ENCODE measurements around the gene ARFGEF2. TPM values are rescaled to one million over a fixed set of nuclear protein-coding genes. Genes with fewer than 3 reads are reported as not detected.

Gene ARFGEF2
- total RNA-seq, 1 donor, result 52.7 TPM

GRCh38 chr20:48926267-48926666 lies 4.8 kb downstream of the ARFGEF2 start:
- no peak overlapping the region for H3K4me3 ChIP-seq (ENCODE audit: low read depth, low read length)
- no peak for TF ChIP-seq CTCF (IDR thresholded peaks at IDR 0.05; ENCODE audit: insufficient read depth, low read length)
- DNase-seq (ENCODE audit: low read depth), result no peak

GRCh38 chr20:48926821-48927220 lies 5.3 kb downstream of the ARFGEF2 start:
- DNase-seq (ENCODE audit: low read depth), result no peak
- TF ChIP-seq CTCF (IDR thresholded peaks at IDR 0.05; ENCODE audit: insufficient read depth, low read length), result no peak
- H3K4me3 ChIP-seq (ENCODE audit: low read depth, low read length), result no peak overlapping the region

- DNase-seq (ENCODE audit: low read depth), result peak; percentile 90
- no peak overlapping the region for H3K4me3 ChIP-seq (ENCODE audit: low read depth, low read length)
Observed at GRCh38 chr20:48928832-48929725, 7.6 kb downstream of the ARFGEF2 start.

GRCh38 chr20:48930035-48930434 lies 8.5 kb downstream of the ARFGEF2 start:
- no peak for TF ChIP-seq CTCF (IDR thresholded peaks at IDR 0.05; ENCODE audit: insufficient read depth, low read length)
- no peak overlapping the region for H3K4me3 ChIP-seq (ENCODE audit: low read depth, low read length)
- DNase-seq (ENCODE audit: low read depth), result peak; percentile 54

More at GRCh38 chr20:48928832-48929725, 7.6 kb downstream of the ARFGEF2 start:
- TF ChIP-seq CTCF (IDR thresholded peaks at IDR 0.05; ENCODE audit: insufficient read depth, low read length), result no peak

- TF ChIP-seq CTCF (IDR thresholded peaks at IDR 0.05; ENCODE audit: insufficient read depth, low read length), result no peak
- H3K4me3 ChIP-seq (ENCODE audit: low read depth, low read length), result no peak overlapping the region
- DNase-seq (ENCODE audit: low read depth), result no peak
Observed at GRCh38 chr20:48930878-48931277, 9.4 kb downstream of the ARFGEF2 start.

GRCh38 chr20:48931527-48932374 lies 10.2 kb downstream of the ARFGEF2 start:
- TF ChIP-seq CTCF (IDR thresholded peaks at IDR 0.05; ENCODE audit: insufficient read depth, low read length), result no peak
- DNase-seq (ENCODE audit: low read depth), result no peak
- H3K4me3 ChIP-seq (ENCODE audit: low read depth, low read length), result no peak overlapping the region
